Measurements from ENCODE around the gene KIF26A.

DNA sequence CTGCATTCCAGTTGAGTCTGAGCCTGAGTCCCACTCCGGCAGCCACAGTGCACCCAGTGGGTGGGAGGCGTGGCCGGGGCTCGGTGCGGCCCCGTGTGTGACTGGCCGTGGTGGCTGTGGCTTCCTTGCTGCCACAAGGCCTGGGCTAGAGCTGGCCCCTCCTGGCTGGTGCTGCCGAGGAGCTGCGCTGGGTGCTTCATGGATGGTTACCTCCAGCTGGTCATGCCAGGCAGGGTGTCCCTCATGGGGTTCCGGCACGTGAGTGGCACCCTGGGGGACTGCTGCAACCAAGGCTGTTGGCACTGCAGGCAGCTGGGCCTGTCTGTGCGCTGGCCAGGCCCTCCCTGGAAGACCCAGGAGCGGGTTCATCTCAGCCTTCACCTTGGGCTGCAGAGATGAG, 62.7 kb downstream of the KIF26A start:
- TF ChIP-seq CTCF (IDR thresholded peaks at IDR 0.05; ENCODE audit: low read depth, low read length), result no peak
- TF ChIP-seq MAX (IDR thresholded peaks at IDR 0.05; ENCODE audit: low read depth, low read length), result no peak
